Pancreas (tissue), 10 donors: ENCODE data around the gene MED17. TPM values are rescaled to one million over a fixed set of nuclear protein-coding genes. Genes with fewer than 3 reads are reported as not detected.

Experiments
- ATAC-seq, 4 donors: fragments of 200-7000 bp; cut with Tn5 transposase; one replicate each; pipeline versions ENCODE4 v1.8.0 to v1.9.1; 2020; ENCODE audit warnings: mild to moderate bottlenecking in 4 of 4, moderate library complexity in 4 of 4
- DNase-seq, 6 donors: peaks; one replicate each; pipeline ENCODE4 v3.0.0-alpha.2; 2020
- FAIRE-seq: peaks from 2 replicates; lab custom pipeline; 2012; peaks lifted over from hg19 to GRCh38; lab: Jason Lieb, UNC
- H3K27ac ChIP-seq, 4 donors: fragments of 200-600 bp; sonication (generic); 1 replicate in 3 of 4; 2 replicates in 1 of 4; pipeline versions ENCODE4 v1.5.0 to v1.8.0; 2020
- H3K27me3 ChIP-seq, 4 donors: fragments of 200-600 bp; one replicate each; pipeline ENCODE4 v1.8.0; 2021
- H3K36me3 ChIP-seq, 3 donors: fragments of 200-600 bp; sonication (generic) in 1 of 3; one replicate each; pipeline versions ENCODE4 v1.5.0 to v1.8.0; 2020 to 2021
- H3K4me1 ChIP-seq, 3 donors: fragments of 200-600 bp; one replicate each; pipeline ENCODE4 v1.8.0; 2021
- H3K4me3 ChIP-seq, 4 donors: fragments of 200-600 bp; sonication (generic) in 2 of 4; one replicate each; pipeline versions ENCODE4 v1.5.0 to v1.8.0; 2020 to 2021
- H3K9me3 ChIP-seq, 4 donors: fragments of 200-600 bp; one replicate each; pipeline ENCODE4 v1.8.0; 2021
- CTCF ChIP-seq, 4 donors: fragments of 200-600 bp; sonication (generic) in 3 of 4; IDR thresholded peaks; one replicate each; pipeline versions ENCODE4 v1.5.0 to v1.8.0; 2021; ENCODE audit warnings: antibody characterized with exemption in 4 of 4
- whole genome bisulfite sequencing, 2 donors: extraction: QIAGEN DNeasy Blood & Tissue Kit; methylation state at CpG; one replicate each; pipeline ENCODE4 v1.1.7; 2013; 5-methylcytosine and 5-hydroxymethylcytosine counted together
- intact Hi-C, 3 donors: fragments of 100-400 bp; cut with DNase I; formaldehyde crosslinking; loops; one replicate each; pipeline versions ENCODE4 v1.11.1 to v1.14.2; 2022
- polyA plus RNA-seq, 2 donors: library from polyadenylated mRNA; stranded (reverse); fragments of 200-250 nt; gene quantifications; one replicate each; pipeline ENCODE4 v1.2.3, GENCODE V29; 2013
- total RNA-seq, 6 donors: library from RNA; stranded (reverse); fragmentation: NEBNext Ultra II Directional in 4 of 6; extraction: Animal tissue kit (Norgen Biotek cat#: 25700) in 4 of 6; gene quantifications; one replicate each; pipeline versions ENCODE4 v1.2.1 to v1.2.4, GENCODE V29; 2021 to 2023
- donor health status: healthy with polysubstance abuse.
- donor health status: DM: no; HTN: no; CAD: no; lungs with moderate emphysema.
- donor health status: DM: no; HTN: no; CAD: no.
- donor health status: control.
- donor health status: control.
- donor health status: Bipolar disorder and iron deficiency.
- donor health status: DM: yes; HTN: yes; CAD: no.
- donor health status: DM: no; HTN: no; CAD: no.
- donor health status: DM: no; HTN: no; CAD: no.
- donor health status: DM: yes; HTN: yes; CAD: no.

Gene MED17
- total and polyA plus RNA-seq, 8 donors: 6.6 to 17.8 (median 11.1) TPM

- no peak for FAIRE-seq
- peak overlapping the region; percentile 68 to 91 (median 82) for H3K27ac ChIP-seq
- ATAC-seq: peak in 3 of 4 donors; percentile 4 to 6 (median 4)
- H3K4me1 ChIP-seq: peaks cover 0 to 22% (median 21%) of the 10 kb centered on the region in 3 donors
- H3K9me3 ChIP-seq: no peaks in the 10 kb centered on the region
- H3K4me3 ChIP-seq: peak overlapping the region; percentile 72 to 92 (median 83)
- peaks cover 0 to 5% (median 0%) of the 10 kb centered on the region in 3 donors for H3K36me3 ChIP-seq
- intact Hi-C loops: no loop called here
- no peaks in the 10 kb centered on the region for H3K27me3 ChIP-seq
- WGBS, 2 donors: 0% methylated on average over 13 of the region's 13 CpGs
- DNase-seq: no peak
- TF ChIP-seq CTCF (IDR thresholded peaks at IDR 0.05): peak in 1 of 4 donors; percentile 3
Measured at GRCh38 chr11:93784935-93785360, 866 bp downstream of the MED17 start.

- TF ChIP-seq CTCF (IDR thresholded peaks at IDR 0.05): no peak
- no peaks in the 10 kb centered on the region for H3K27me3 ChIP-seq
- no peaks in the 10 kb centered on the region for H3K9me3 ChIP-seq
- DNase-seq: no peak
- no peak overlapping the region for H3K4me3 ChIP-seq
- no peak for ATAC-seq
- WGBS, 2 donors: 76 to 82% methylated on average over 5 of the region's 5 CpGs
- intact Hi-C loops: no loop called here
- peaks cover 0 to 8% (median 5%) of the 10 kb centered on the region in 3 donors for H3K4me1 ChIP-seq
- no peak overlapping the region for H3K27ac ChIP-seq
- no peak for FAIRE-seq
- peaks cover 5 to 61% (median 28%) of the 10 kb centered on the region in 3 donors for H3K36me3 ChIP-seq
Measured at GRCh38 chr11:93791493-93791892, 7.4 kb downstream of the MED17 start.

GRCh38 chr11:93796441-93797231 is 12.6 kb downstream of the MED17 start:
- whole genome bisulfite sequencing, 2 donors: 78 to 81% methylated on average over 6 of the region's 6 CpGs
- peaks cover 0 to 10% (median 0%) of the 10 kb centered on the region in 3 donors for H3K4me1 ChIP-seq
- peaks cover 0 to 66% (median 19%) of the 10 kb centered on the region in 3 donors for H3K36me3 ChIP-seq
- no peak for TF ChIP-seq CTCF (IDR thresholded peaks at IDR 0.05)
- no peaks in the 10 kb centered on the region for H3K27me3 ChIP-seq
- no peak overlapping the region for H3K27ac ChIP-seq
- DNase-seq: no peak
- no peak for ATAC-seq
- no peak overlapping the region for H3K4me3 ChIP-seq
- no peak for FAIRE-seq
- intact Hi-C loops: no loop called here
- no peaks in the 10 kb centered on the region for H3K9me3 ChIP-seq

- H3K27me3 ChIP-seq: no peaks in the 10 kb centered on the region
Measured at GRCh38 chr11:93801366-93801765, 17.3 kb downstream of the MED17 start.

More at GRCh38 chr11:93801366-93801765, 17.3 kb downstream of the MED17 start:
- Histone ChIP-seq H3K4me1 (peaks cover 0 to 10% (median 0%) of the 10 kb centered on the region in 3 donors), H3K36me3 (peaks cover 0 to 49% (median 13%) of the 10 kb centered on the region in 3 donors), H3K4me3 (no peak overlapping the region), H3K9me3 (no peaks in the 10 kb centered on the region), H3K27ac (no peak overlapping the region)
- no peak for FAIRE-seq
- TF ChIP-seq CTCF (IDR thresholded peaks at IDR 0.05): no peak
- no peak for ATAC-seq
- intact Hi-C loops: no loop called here
- no peak for DNase-seq
- 18 to 41% methylated on average over 2 of the region's 2 CpGs for WGBS, 2 donors
